Measurements from ENCODE around the gene ODR4. TPM values are rescaled to one million over a fixed set of nuclear protein-coding genes. Genes with fewer than 3 reads are reported as not detected.
"Not testable (repeated sequence)": the region's sequence is repeated elsewhere in the genome, so short reads cannot be mapped to it uniquely, and the experiment has no call there.

ODR4 gene
- polyA plus RNA-seq, 1 donor (not counting 4 experiments of a cell fraction or from before 2014, with no cell fraction given) = 20.0 TPM

GRCh38 chr1:186391841-186392240 lies 16.2 kb downstream of the ODR4 start:
- no peaks in the 10 kb centered on the region for H3K27me3 ChIP-seq (ENCODE audit: control insufficient read depth, extremely low read depth, insufficient read depth, low read length)
- H3K36me3 ChIP-seq (ENCODE audit: control insufficient read depth in 2 of 2, extremely low read depth in 1 of 2, insufficient read depth in 2 of 2, low read length in 2 of 2) = peaks cover 2 to 9% of the 10 kb centered on the region in 2 experiments
- dilution Hi-C loops (cut with MboI; ENCODE audit: extremely low pct_ligation_motif_present, low sequenced_read_pairs) = no loop called here
- TF ChIP-seq, protein P1, sequence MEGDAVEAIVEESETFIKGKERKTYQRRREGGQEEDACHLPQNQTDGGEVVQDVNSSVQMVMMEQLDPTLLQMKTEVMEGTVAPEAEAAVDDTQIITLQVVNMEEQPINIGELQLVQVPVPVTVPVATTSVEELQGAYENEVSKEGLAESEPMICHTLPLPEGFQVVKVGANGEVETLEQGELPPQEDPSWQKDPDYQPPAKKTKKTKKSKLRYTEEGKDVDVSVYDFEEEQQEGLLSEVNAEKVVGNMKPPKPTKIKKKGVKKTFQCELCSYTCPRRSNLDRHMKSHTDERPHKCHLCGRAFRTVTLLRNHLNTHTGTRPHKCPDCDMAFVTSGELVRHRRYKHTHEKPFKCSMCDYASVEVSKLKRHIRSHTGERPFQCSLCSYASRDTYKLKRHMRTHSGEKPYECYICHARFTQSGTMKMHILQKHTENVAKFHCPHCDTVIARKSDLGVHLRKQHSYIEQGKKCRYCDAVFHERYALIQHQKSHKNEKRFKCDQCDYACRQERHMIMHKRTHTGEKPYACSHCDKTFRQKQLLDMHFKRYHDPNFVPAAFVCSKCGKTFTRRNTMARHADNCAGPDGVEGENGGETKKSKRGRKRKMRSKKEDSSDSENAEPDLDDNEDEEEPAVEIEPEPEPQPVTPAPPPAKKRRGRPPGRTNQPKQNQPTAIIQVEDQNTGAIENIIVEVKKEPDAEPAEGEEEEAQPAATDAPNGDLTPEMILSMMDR (optimal IDR thresholded peaks at IDR 0.05 in 1 of 3, IDR thresholded peaks at IDR 0.05 in 1 of 3, conservative IDR thresholded peaks at IDR 0.05 in 1 of 3; ENCODE audit: extremely low read depth in 1 of 3, insufficient read depth in 2 of 3, low read length in 3 of 3) = no peak
- no peak for TF ChIP-seq EZH2 (IDR thresholded peaks at IDR 0.05; ENCODE audit: low read length)
- H3K9me1 ChIP-seq (ENCODE audit: control insufficient read depth, extremely low read depth, insufficient read depth, low read length) = no peaks in the 10 kb centered on the region
- FAIRE-seq (no peak), DNase-seq (ENCODE audit: low read depth, low spot score) (no peak)
- no peak overlapping the region for H3K9ac ChIP-seq (ENCODE audit: control insufficient read depth, extremely low read depth, insufficient read depth, low read length)
- no peaks in the 10 kb centered on the region for H3K4me1 ChIP-seq (ENCODE audit: control insufficient read depth, extremely low read depth, insufficient read depth, low read length)
- H3K4me2 ChIP-seq (ENCODE audit: control insufficient read depth, extremely low read depth, insufficient read depth, low read depth, low read length) = no peak overlapping the region
- H2AFZ ChIP-seq (ENCODE audit: control insufficient read depth, low read length) = no peak overlapping the region
- H3K9me3 ChIP-seq (ENCODE audit: control insufficient read depth, low read depth, low read length) = no peaks in the 10 kb centered on the region
- no peak overlapping the region for H3K27ac ChIP-seq (ENCODE audit: control insufficient read depth, insufficient read depth, low read length)
- no peaks in the 10 kb centered on the region for H3K79me2 ChIP-seq (ENCODE audit: control insufficient read depth, insufficient read depth, low read length)
- no peak overlapping the region for H3K4me3 ChIP-seq (ENCODE audit: control insufficient read depth in 2 of 3, extremely low read depth in 1 of 3, insufficient read depth in 2 of 3, low read depth in 1 of 3, low read length in 3 of 3)
- H4K20me1 ChIP-seq (ENCODE audit: control insufficient read depth, extremely low read depth, insufficient read depth, low read length) = no peaks in the 10 kb centered on the region

- H3K9me1 ChIP-seq (ENCODE audit: control insufficient read depth, extremely low read depth, insufficient read depth, low read length); dilution Hi-C loops (cut with MboI; ENCODE audit: extremely low pct_ligation_motif_present, low sequenced_read_pairs); H3K4me1 ChIP-seq (ENCODE audit: control insufficient read depth, extremely low read depth, insufficient read depth, low read length); H3K27ac ChIP-seq (ENCODE audit: control insufficient read depth, insufficient read depth, low read length); H3K9ac ChIP-seq (ENCODE audit: control insufficient read depth, extremely low read depth, insufficient read depth, low read length); DNase-seq (ENCODE audit: low read depth, low spot score); H2AFZ ChIP-seq (ENCODE audit: control insufficient read depth, low read length); FAIRE-seq; H3K9me3 ChIP-seq (ENCODE audit: control insufficient read depth, low read depth, low read length); H3K4me3 ChIP-seq (ENCODE audit: control insufficient read depth in 2 of 3, extremely low read depth in 1 of 3, insufficient read depth in 2 of 3, low read depth in 1 of 3, low read length in 3 of 3); H3K27me3 ChIP-seq (ENCODE audit: control insufficient read depth, extremely low read depth, insufficient read depth, low read length); H3K4me2 ChIP-seq (ENCODE audit: control insufficient read depth, extremely low read depth, insufficient read depth, low read depth, low read length); H3K79me2 ChIP-seq (ENCODE audit: control insufficient read depth, insufficient read depth, low read length); H3K36me3 ChIP-seq (ENCODE audit: control insufficient read depth in 2 of 2, extremely low read depth in 1 of 2, insufficient read depth in 2 of 2, low read length in 2 of 2); H4K20me1 ChIP-seq (ENCODE audit: control insufficient read depth, extremely low read depth, insufficient read depth, low read length): not testable (repeated sequence)
These were observed 17.1 kb downstream of the ODR4 start for GRCh38 chr1:186392711-186393110.

DNA sequence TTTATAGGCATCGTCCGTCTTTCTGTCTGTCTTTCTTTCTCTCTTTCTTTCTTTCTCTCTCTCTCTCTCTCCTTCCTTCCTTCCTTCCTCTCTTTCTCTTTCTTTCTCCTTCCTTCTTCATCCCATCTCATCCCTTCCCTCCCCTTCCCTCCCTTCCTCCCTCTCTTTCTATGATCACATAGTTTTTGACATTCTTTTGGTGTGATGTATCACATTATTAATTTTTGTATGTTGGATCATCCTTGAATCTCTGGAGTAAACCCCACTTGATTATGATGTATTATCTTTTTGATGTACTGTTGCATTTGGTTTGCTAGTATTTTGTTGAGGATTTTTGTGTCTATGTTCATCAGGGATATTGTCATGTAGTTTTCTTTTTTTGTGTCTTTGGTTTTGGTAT lies 25.8 kb downstream of the ODR4 start:
- H3K4me2 ChIP-seq (ENCODE audit: control insufficient read depth, extremely low read depth, insufficient read depth, low read depth, low read length); H3K4me3 ChIP-seq (ENCODE audit: control insufficient read depth in 2 of 3, extremely low read depth in 1 of 3, insufficient read depth in 2 of 3, low read depth in 1 of 3, low read length in 3 of 3); H2AFZ ChIP-seq (ENCODE audit: control insufficient read depth, low read length); H3K36me3 ChIP-seq (ENCODE audit: control insufficient read depth in 2 of 2, extremely low read depth in 1 of 2, insufficient read depth in 2 of 2, low read length in 2 of 2); H3K27me3 ChIP-seq (ENCODE audit: control insufficient read depth, extremely low read depth, insufficient read depth, low read length); H3K4me1 ChIP-seq (ENCODE audit: control insufficient read depth, extremely low read depth, insufficient read depth, low read length); H3K9me3 ChIP-seq (ENCODE audit: control insufficient read depth, low read depth, low read length); FAIRE-seq; H3K9ac ChIP-seq (ENCODE audit: control insufficient read depth, extremely low read depth, insufficient read depth, low read length); H3K9me1 ChIP-seq (ENCODE audit: control insufficient read depth, extremely low read depth, insufficient read depth, low read length); dilution Hi-C loops (cut with MboI; ENCODE audit: extremely low pct_ligation_motif_present, low sequenced_read_pairs); H3K27ac ChIP-seq (ENCODE audit: control insufficient read depth, insufficient read depth, low read length); H3K79me2 ChIP-seq (ENCODE audit: control insufficient read depth, insufficient read depth, low read length); DNase-seq (ENCODE audit: low read depth, low spot score); H4K20me1 ChIP-seq (ENCODE audit: control insufficient read depth, extremely low read depth, insufficient read depth, low read length): not testable (repeated sequence)
